IPS DF 6.9 (cell line): ENCODE measurements around the gene NLRP8.
"Not testable (repeated sequence)": the region's sequence is repeated elsewhere in the genome, so short reads cannot be mapped to it uniquely, and the experiment has no call there.

Experiments used
- DNase-seq: peaks from one replicate; pipeline ENCODE4 v3.0.0-alpha.2; 2013; ENCODE audit warnings: low read depth, low spot score
- H3K27ac ChIP-seq: one replicate; pipeline ENCODE4 v1.5.1; 2013; ENCODE audit warnings: low read length, control low read depth
- H3K27me3 ChIP-seq: 2 replicates; pipeline ENCODE4 v1.6.1; 2013; ENCODE audit warnings: mild to moderate bottlenecking, low read length; ENCODE audit not compliant: control insufficient read depth, insufficient read depth
- H3K36me3 ChIP-seq: 2 replicates; pipeline ENCODE4 v1.6.1; 2013; ENCODE audit warnings: low read length; ENCODE audit not compliant: control insufficient read depth, insufficient read depth
- H3K4me1 ChIP-seq: 2 replicates; pipeline ENCODE4 v1.6.1; 2013; ENCODE audit warnings: low read length; ENCODE audit not compliant: control insufficient read depth, insufficient read depth
- H3K4me3 ChIP-seq: 2 replicates; pipeline ENCODE4 v1.5.1; 2013; ENCODE audit warnings: mild to moderate bottlenecking, low read length
- H3K9me3 ChIP-seq: 2 replicates; pipeline ENCODE4 v1.6.1; 2013; ENCODE audit warnings: low read length, inconsistent platforms; ENCODE audit not compliant: control insufficient read depth, insufficient read depth
- WGBS: extraction: QIAGEN DNeasy Blood & Tissue Kit; methylation state at CpG from one replicate; pipeline ENCODE4 v1.1.7; 2013; ENCODE audit warnings: mixed read lengths, missing lambda C conversion rate; ENCODE audit not compliant: insufficient read length, insufficient coverage; 5-methylcytosine and 5-hydroxymethylcytosine counted together

Gene NLRP8

GRCh38 chr19:55962186-55962585 lies 14.6 kb downstream of the NLRP8 start:
- peaks cover 12% of the 10 kb centered on the region for H3K9me3 ChIP-seq
- H3K36me3 ChIP-seq, result no peaks in the 10 kb centered on the region
- no peak overlapping the region for H3K4me3 ChIP-seq
- no peak overlapping the region for H3K27ac ChIP-seq
- no peaks in the 10 kb centered on the region for H3K4me1 ChIP-seq
- no peak for DNase-seq
- no peaks in the 10 kb centered on the region for H3K27me3 ChIP-seq
- no CpG with 5 or more reads among the region's 10 CpGs for WGBS

DNA sequence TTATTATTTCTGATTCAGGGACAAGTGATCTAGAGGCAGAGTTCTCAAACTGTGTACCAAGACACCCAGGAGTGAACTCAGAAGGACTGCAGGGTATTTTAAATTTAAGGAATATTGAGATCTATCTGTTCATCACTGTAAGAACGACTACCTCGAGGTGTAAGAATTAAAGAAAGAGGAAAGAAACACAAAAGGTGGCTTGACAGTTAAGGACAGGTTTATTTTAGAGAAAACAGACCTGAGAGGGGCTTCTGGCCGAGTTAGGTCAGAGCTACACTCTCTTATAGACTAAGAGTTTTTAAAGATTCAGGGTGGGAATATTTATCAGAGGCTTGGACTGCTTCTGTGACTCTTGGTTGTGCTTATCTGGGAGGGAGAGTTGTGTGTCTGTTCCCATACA lies 26.4 kb downstream of the NLRP8 start:
- no peaks in the 10 kb centered on the region for H3K27me3 ChIP-seq
- WGBS, result no CpG with 5 or more reads among the region's 3 CpGs

GRCh38 chr19:55980415-55980814 lies 32.8 kb downstream of the NLRP8 start:
- no peaks in the 10 kb centered on the region for H3K27me3 ChIP-seq
- no peak for DNase-seq
- H3K36me3 ChIP-seq, result no peaks in the 10 kb centered on the region
- H3K27ac ChIP-seq, result no peak overlapping the region
- H3K4me1 ChIP-seq, result no peaks in the 10 kb centered on the region
- peaks cover 5% of the 10 kb centered on the region for H3K9me3 ChIP-seq
- H3K4me3 ChIP-seq, result no peak overlapping the region
- no CpG with 5 or more reads among the region's 9 CpGs for WGBS

More for the DNA sequence above, 26.4 kb downstream of the NLRP8 start:
- Histone ChIP-seq H3K9me3 (peaks cover 14% of the 10 kb centered on the region), H3K36me3 (no peaks in the 10 kb centered on the region), H3K27ac (no peak overlapping the region), H3K4me1 (no peaks in the 10 kb centered on the region), H3K4me3 (no peak overlapping the region)
- DNase-seq, result no peak

DNA sequence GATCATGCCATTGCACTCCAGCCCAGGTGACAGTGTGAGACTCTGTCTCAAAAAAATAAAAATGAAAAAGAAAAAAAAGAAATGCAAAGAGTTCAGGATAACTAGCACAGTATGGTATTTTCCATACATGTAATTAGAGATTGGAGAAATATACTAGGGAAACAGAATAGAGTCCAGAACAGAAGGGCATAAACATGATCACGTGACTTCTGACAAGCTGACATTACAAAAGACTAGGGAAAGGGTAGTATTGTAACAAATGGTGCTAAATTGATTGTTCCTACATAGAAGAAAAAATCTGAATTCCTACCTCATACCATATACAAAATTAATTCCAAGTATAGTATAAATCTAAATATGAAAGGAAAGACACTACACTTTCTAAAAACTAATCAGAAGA lies 37.6 kb downstream of the NLRP8 start:
- Histone ChIP-seq H3K4me3 (no peak overlapping the region), H3K27me3 (no peaks in the 10 kb centered on the region), H3K4me1 (no peaks in the 10 kb centered on the region), H3K36me3 (no peaks in the 10 kb centered on the region), H3K9me3 (peaks cover 8% of the 10 kb centered on the region), H3K27ac (no peak overlapping the region)
- no peak for DNase-seq
- no CpG with 5 or more reads among the region's 1 CpG for WGBS

- Histone ChIP-seq H3K4me1 (no peaks in the 10 kb centered on the region), H3K9me3 (peaks cover 6% of the 10 kb centered on the region), H3K27me3 (no peaks in the 10 kb centered on the region), H3K36me3 (no peaks in the 10 kb centered on the region), H3K27ac (no peak within 1 kb of the TSS), H3K4me3 (no peak within 1 kb of the TSS)
- DNase-seq, result no peak
- WGBS, result no CpG with 5 or more reads among the region's 10 CpGs
These were observed 38.9 kb downstream of the NLRP8 start, which contains the start of gene NLRP5 for GRCh38 chr19:55986487-55986886. NLRP5 (plus strand) TSS chr19:55986775.

GRCh38 chr19:55990831-55991230 lies 43.2 kb downstream of the NLRP8 start:
- Histone ChIP-seq H3K27ac (no peak overlapping the region), H3K36me3 (no peaks in the 10 kb centered on the region), H3K27me3 (no peaks in the 10 kb centered on the region), H3K4me3 (no peak overlapping the region), H3K9me3 (peaks cover 5% of the 10 kb centered on the region), H3K4me1 (no peaks in the 10 kb centered on the region)
- no CpG with 5 or more reads among the region's 5 CpGs for WGBS
- DNase-seq, result no peak

DNA sequence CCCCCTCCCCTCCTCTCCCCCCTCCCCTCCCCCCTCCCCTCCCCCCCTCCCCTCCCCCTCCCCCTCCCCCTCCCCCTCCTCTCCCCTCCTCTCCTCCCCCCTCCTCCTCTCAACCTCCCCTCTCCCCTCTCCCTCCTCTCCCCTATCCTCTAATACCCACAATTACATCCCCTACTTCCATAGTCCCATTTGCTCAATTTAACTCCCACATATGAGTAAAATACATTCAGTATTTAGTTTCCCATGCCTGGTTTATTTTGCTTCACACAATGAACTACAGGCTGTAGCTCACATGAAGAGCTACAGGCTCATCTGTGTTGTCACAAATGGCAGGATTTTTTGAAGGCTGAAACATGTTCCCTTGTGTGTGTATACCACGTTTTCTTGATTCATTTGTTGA lies 45.9 kb downstream of the NLRP8 start:
- Histone ChIP-seq H3K27ac (no peak overlapping the region), H3K4me3 (no peak overlapping the region), H3K4me1 (no peaks in the 10 kb centered on the region), H3K36me3 (no peaks in the 10 kb centered on the region), H3K27me3 (no peaks in the 10 kb centered on the region), H3K9me3 (no peaks in the 10 kb centered on the region; the same call in 1 of the 2 replicates)
- DNase-seq, result no peak
- WGBS, result no CpG with 5 or more reads among the region's 1 CpG

- H3K4me1 ChIP-seq, result no peaks in the 10 kb centered on the region
- no CpG with 5 or more reads among the region's 1 CpG for WGBS
- H3K4me3 ChIP-seq, result no peak overlapping the region
- H3K27me3 ChIP-seq, result no peaks in the 10 kb centered on the region
- no peak overlapping the region for H3K27ac ChIP-seq
- H3K9me3 ChIP-seq, result peaks cover 6% of the 10 kb centered on the region
- no peak for DNase-seq
- no peaks in the 10 kb centered on the region for H3K36me3 ChIP-seq
These were observed 67.1 kb downstream of the NLRP8 start for GRCh38 chr19:56014765-56015164.

- Histone ChIP-seq H3K36me3 (no peaks in the 10 kb centered on the region), H3K4me1 (no peaks in the 10 kb centered on the region), H3K9me3 (peaks cover 1% of the 10 kb centered on the region; the same call in 1 of the 2 replicates), H3K27ac (no peak overlapping the region), H3K4me3 (no peak overlapping the region), H3K27me3 (no peaks in the 10 kb centered on the region)
- WGBS, result no CpG with 5 or more reads among the region's 5 CpGs
- DNase-seq, result no peak
These were observed 68.1 kb downstream of the NLRP8 start for GRCh38 chr19:56015756-56016155.

DNA sequence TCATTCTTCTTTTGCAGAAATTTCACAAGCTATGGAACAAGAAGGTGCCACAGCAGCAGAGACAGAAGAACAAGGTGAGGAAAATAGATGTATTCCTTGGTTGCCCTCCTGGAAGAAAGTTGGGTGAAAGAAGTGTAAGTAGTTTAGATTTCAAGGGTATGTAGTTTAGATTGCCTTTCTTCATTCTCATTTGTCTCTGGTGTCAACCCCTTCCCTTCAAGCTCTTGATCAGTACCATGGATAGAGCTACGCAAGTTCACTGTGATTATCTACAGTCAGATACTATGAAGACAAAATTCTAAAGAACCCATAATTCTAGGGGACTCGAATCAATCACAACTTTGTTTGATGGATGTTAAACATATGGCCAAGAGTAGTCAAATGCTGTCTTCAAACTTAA lies 71.7 kb downstream of the NLRP8 start:
- not testable (repeated sequence) for H3K4me3 ChIP-seq, H3K9me3 ChIP-seq, H3K27ac ChIP-seq, H3K27me3 ChIP-seq, H3K36me3 ChIP-seq, DNase-seq, H3K4me1 ChIP-seq
- WGBS, result no CpG with 5 or more reads among the region's 2 CpGs

- DNase-seq, H3K4me3 ChIP-seq, H3K27ac ChIP-seq, H3K27me3 ChIP-seq, H3K4me1 ChIP-seq, H3K36me3 ChIP-seq: not testable (repeated sequence)
- H3K9me3 ChIP-seq, result peaks cover 12% of the 10 kb centered on the region
- no CpG with 5 or more reads among the region's 7 CpGs for WGBS
These were observed 72.8 kb downstream of the NLRP8 start for GRCh38 chr19:56020355-56020975.
